GM13976 (cell line): ENCODE data around the gene ARHGAP10.
"Not testable (repeated sequence)": the region's sequence is repeated elsewhere in the genome, so short reads cannot be mapped to it uniquely, and the experiment has no call there.

ENCODE experiments used
- DNase-seq: peaks from one replicate; pipeline ENCODE4 v3.0.0; 2012; ENCODE audit warnings: low spot score
- CTCF ChIP-seq: IDR thresholded peaks from 2 replicates; pipeline ENCODE4 v1.5.1; 2012; ENCODE audit warnings: borderline replicate concordance, mild to moderate bottlenecking; ENCODE audit not compliant: insufficient read depth; ENCODE audit errors: extremely low read depth, missing control alignments, control extremely low read depth
- in situ Hi-C: fragments of 300-500 bp; cut with MboI; formaldehyde crosslinking; loops from one replicate; pipeline ENCODE4 v1.12.0; 2022; ENCODE audit warnings: low sequenced_read_pairs, mixed read lengths, inconsistent platforms; ENCODE audit not compliant: unreplicated experiment

The ARHGAP10 gene

GRCh38 chr4:147789596-147789995 lies 57.7 kb downstream of the ARHGAP10 start:
- no peak for TF ChIP-seq CTCF
- DNase-seq, result no peak
- in situ Hi-C loops, result no loop called here

GRCh38 chr4:147790412-147790811 lies 58.5 kb downstream of the ARHGAP10 start:
- DNase-seq, result no peak
- in situ Hi-C loops, result no loop called here
- TF ChIP-seq CTCF, result no peak

GRCh38 chr4:147791341-147791740 lies 59.5 kb downstream of the ARHGAP10 start:
- no peak for TF ChIP-seq CTCF
- in situ Hi-C loops, result no loop called here
- no peak for DNase-seq

- in situ Hi-C loops, result no loop called here
- no peak for TF ChIP-seq CTCF
- no peak for DNase-seq
Measured at GRCh38 chr4:147791865-147792264, 60.0 kb downstream of the ARHGAP10 start.

GRCh38 chr4:147793569-147794313 lies 61.9 kb downstream of the ARHGAP10 start:
- in situ Hi-C loops, result no loop called here
- peak; percentile 46 for DNase-seq
- no peak for TF ChIP-seq CTCF

- in situ Hi-C loops, result no loop called here
- TF ChIP-seq CTCF, result no peak
- no peak for DNase-seq
Measured at GRCh38 chr4:147794314-147794680, 62.4 kb downstream of the ARHGAP10 start.

GRCh38 chr4:147794787-147795413 lies 63.0 kb downstream of the ARHGAP10 start:
- TF ChIP-seq CTCF, result no peak
- in situ Hi-C loops, result no loop called here
- DNase-seq, result no peak

GRCh38 chr4:147799057-147799456 lies 67.2 kb downstream of the ARHGAP10 start:
- in situ Hi-C loops, DNase-seq: not testable (repeated sequence)
